CD4-positive, alpha-beta T cell (primary cell): ENCODE data around the gene CNNM3. TPM values are rescaled to one million over a fixed set of nuclear protein-coding genes. Genes with fewer than 3 reads are reported as not detected.

ENCODE experiments used
- ATAC-seq: fragments of 200-7000 bp; cut with Tn5 transposase; one replicate; pipeline ENCODE4 v1.10.0; 2022; ENCODE audit warnings: mild to moderate bottlenecking; ENCODE audit not compliant: poor library complexity
- CTCF ChIA-PET: fragments of 350-600 bp; sonication (Branson Sonifier 250); formaldehyde crosslinking; loops from one replicate; lab custom pipeline; 2021; ENCODE audit warnings: antibody characterized with exemption, inconsistent platforms; lab: Charles Lee
- POLR2A ChIA-PET: fragments of 350-600 bp; sonication (Branson Sonifier 250); formaldehyde crosslinking; loops from one replicate; lab custom pipeline; 2021; ENCODE audit warnings: antibody characterized with exemption, inconsistent platforms; lab: Charles Lee
- DNase-seq, 14 experiments: peaks; one replicate each; pipeline ENCODE4 v3.0.0-alpha.2; 2013 to 2020; ENCODE audit warnings: mixed read lengths in 2 of 14
- H3K27ac ChIP-seq, 2 donors: one replicate each; pipeline versions ENCODE4 v1.5.1 to v1.7.0; 2013; ENCODE audit warnings: low read length in 2 of 2, low read depth in 1 of 2, mild to moderate bottlenecking in 1 of 2
- H3K27me3 ChIP-seq, 2 experiments: 1 replicate in 1 of 2; 2 replicates in 1 of 2; pipeline versions ENCODE4 v1.6.1 to v1.7.0; 2013; ENCODE audit warnings: low read length in 2 of 2, control low read depth in 1 of 2, mild to moderate bottlenecking in 1 of 2, moderate library complexity in 1 of 2; ENCODE audit not compliant: insufficient read depth in 2 of 2, control insufficient read depth in 1 of 2
- H3K36me3 ChIP-seq: one replicate; pipeline ENCODE4 v1.6.1; 2013; ENCODE audit warnings: low read length, control low read depth; ENCODE audit not compliant: insufficient read depth
- H3K4me1 ChIP-seq: one replicate; pipeline ENCODE4 v1.6.1; 2013; ENCODE audit warnings: low read length, control low read depth; ENCODE audit not compliant: insufficient read depth
- H3K4me3 ChIP-seq: one replicate; pipeline ENCODE4 v1.5.1; 2013; ENCODE audit warnings: mild to moderate bottlenecking, low read length, moderate library complexity
- H3K9me3 ChIP-seq, 2 experiments: 1 replicate in 1 of 2; 2 replicates in 1 of 2; pipeline versions ENCODE4 v1.6.1 to v1.7.0; 2013; ENCODE audit warnings: low read length in 2 of 2, mild to moderate bottlenecking in 2 of 2, control low read depth in 1 of 2, moderate library complexity in 1 of 2; ENCODE audit not compliant: control insufficient read depth in 1 of 2, insufficient read depth in 1 of 2
- H3K27ac Mint-ChIP-seq: one replicate; pipeline ENCODE4 v1.8.0; 2020; ENCODE audit warnings: mixed read lengths
- H3K27me3 Mint-ChIP-seq: one replicate; pipeline ENCODE4 v1.8.0; 2021; ENCODE audit warnings: mixed read lengths
- H3K36me3 Mint-ChIP-seq: one replicate; pipeline ENCODE4 v1.8.0; 2021; ENCODE audit warnings: low read depth, mixed read lengths
- H3K4me1 Mint-ChIP-seq: one replicate; pipeline ENCODE4 v1.8.0; 2021; ENCODE audit warnings: low read depth, mixed read lengths
- H3K4me3 Mint-ChIP-seq: one replicate; pipeline ENCODE4 v1.8.0; 2020; ENCODE audit warnings: mild to moderate bottlenecking, mixed read lengths
- H3K9me3 Mint-ChIP-seq: one replicate; pipeline ENCODE4 v1.8.0; 2020; ENCODE audit warnings: mixed read lengths
- intact Hi-C, 2 experiments: fragments of 100-400 bp; cut with DNase I in 1 of 2; cut with micrococcal nuclease in 1 of 2; formaldehyde crosslinking; loops; one replicate each; pipeline versions ENCODE4 v1.15.1 to v1.9.0; 2023 to 2025; cut with DNase I, micrococcal nuclease
- total RNA-seq, 174 experiments: library from RNA in 2 of 174; stranded (reverse) in 2 of 174; gene quantifications; one replicate each; pipeline ENCODE4 v1.2.3 and lab custom pipeline; 2021 to 2026
- TF ChIP-seq, protein P1 (sequence below): fragments of 200-600 bp; IDR thresholded peaks from one replicate; pipeline ENCODE4 v1.8.0; 2022; ENCODE audit warnings: antibody characterized with exemption, mild to moderate bottlenecking

Gene CNNM3
- total RNA-seq, 2 experiments from 2014 or later: 48.7 to 53.5 TPM

DNA sequence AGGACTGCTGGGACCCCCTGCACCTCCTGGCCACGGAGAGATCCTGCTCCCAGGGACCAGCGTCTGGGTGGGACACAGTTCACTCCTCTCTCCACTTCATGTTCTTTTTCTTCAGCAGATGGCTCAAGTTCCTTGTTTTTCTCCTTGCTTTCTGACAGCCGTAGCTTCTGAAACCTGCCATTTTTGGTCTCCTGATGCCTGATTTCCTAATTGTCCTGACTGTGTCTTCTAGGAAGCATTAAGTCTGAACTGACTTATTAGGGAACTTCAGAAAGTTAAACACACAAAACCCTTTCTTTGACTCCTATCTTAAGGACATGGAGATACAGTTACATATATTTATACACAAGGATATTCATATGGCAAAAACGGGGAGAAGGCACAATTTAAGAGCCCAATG is 32.7 kb upstream of the CNNM3 start:
- POLR2A ChIA-PET: interaction anchor here (3.0 kb wide), 1 partner anchor 10 kb away, joined by 9 read pairs; no protein-coding TSS in a partner anchor
- Histone ChIP-seq H3K27ac (no peak overlapping the region), H3K9me3 (no peaks in the 10 kb centered on the region), H3K36me3 (peaks cover 2% of the 10 kb centered on the region), H3K4me1 (no peaks in the 10 kb centered on the region), H3K4me3 (no peak overlapping the region), H3K27me3 (no peaks in the 10 kb centered on the region)
- intact Hi-C loops: no loop called here
- Mint-ChIP-seq H3K36me3 (no peaks in the 10 kb centered on the region), H3K4me1 (no peaks in the 10 kb centered on the region), H3K27me3 (no peaks in the 10 kb centered on the region), H3K27ac (no peak overlapping the region), H3K9me3 (no peaks in the 10 kb centered on the region), H3K4me3 (no peak overlapping the region)
- CTCF ChIA-PET: interaction anchor here (1.6 kb wide), 1 partner anchor 9 kb away, joined by 4 read pairs; no protein-coding TSS in a partner anchor
- DNase-seq: no peak
- ATAC-seq: no peak
- TF ChIP-seq, protein P1, sequence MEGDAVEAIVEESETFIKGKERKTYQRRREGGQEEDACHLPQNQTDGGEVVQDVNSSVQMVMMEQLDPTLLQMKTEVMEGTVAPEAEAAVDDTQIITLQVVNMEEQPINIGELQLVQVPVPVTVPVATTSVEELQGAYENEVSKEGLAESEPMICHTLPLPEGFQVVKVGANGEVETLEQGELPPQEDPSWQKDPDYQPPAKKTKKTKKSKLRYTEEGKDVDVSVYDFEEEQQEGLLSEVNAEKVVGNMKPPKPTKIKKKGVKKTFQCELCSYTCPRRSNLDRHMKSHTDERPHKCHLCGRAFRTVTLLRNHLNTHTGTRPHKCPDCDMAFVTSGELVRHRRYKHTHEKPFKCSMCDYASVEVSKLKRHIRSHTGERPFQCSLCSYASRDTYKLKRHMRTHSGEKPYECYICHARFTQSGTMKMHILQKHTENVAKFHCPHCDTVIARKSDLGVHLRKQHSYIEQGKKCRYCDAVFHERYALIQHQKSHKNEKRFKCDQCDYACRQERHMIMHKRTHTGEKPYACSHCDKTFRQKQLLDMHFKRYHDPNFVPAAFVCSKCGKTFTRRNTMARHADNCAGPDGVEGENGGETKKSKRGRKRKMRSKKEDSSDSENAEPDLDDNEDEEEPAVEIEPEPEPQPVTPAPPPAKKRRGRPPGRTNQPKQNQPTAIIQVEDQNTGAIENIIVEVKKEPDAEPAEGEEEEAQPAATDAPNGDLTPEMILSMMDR: no peak

DNA sequence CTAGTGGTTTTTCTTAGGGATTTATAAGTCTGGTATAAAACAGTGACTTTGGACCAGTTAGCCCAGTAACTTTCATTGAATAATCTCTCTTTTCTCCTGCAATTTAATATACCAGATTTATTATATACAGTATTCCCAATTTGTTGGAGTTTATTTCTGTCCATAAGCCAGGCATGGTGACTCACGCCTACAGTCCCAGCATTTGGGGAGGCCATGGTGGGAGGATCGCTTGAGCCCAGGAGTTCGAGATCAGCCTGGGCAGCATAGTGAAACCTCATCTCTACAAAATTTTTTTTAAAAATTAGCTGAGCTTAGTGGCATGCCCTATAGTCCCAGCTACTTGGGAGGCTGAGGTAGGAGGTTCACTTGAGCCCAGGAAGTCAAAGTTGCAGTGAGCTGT is 28.7 kb upstream of the CNNM3 start:
- Histone ChIP-seq H3K36me3 (no peaks in the 10 kb centered on the region), H3K4me3 (no peak overlapping the region), H3K27ac (no peak overlapping the region), H3K27me3 (no peaks in the 10 kb centered on the region), H3K4me1 (no peaks in the 10 kb centered on the region), H3K9me3 (no peaks in the 10 kb centered on the region)
- no peaks in the 10 kb centered on the region for H3K36me3 Mint-ChIP-seq
- no peak overlapping the region for H3K27ac Mint-ChIP-seq
- TF ChIP-seq, protein P1: no peak
- POLR2A ChIA-PET: no interaction called here
- ATAC-seq (no peak), DNase-seq (no peak)
- no peaks in the 10 kb centered on the region for H3K27me3 Mint-ChIP-seq
- no peaks in the 10 kb centered on the region for H3K9me3 Mint-ChIP-seq
- H3K4me1 Mint-ChIP-seq: no peaks in the 10 kb centered on the region
- CTCF ChIA-PET: no interaction called here
- no peak overlapping the region for H3K4me3 Mint-ChIP-seq
- intact Hi-C loops: no loop called here

DNA sequence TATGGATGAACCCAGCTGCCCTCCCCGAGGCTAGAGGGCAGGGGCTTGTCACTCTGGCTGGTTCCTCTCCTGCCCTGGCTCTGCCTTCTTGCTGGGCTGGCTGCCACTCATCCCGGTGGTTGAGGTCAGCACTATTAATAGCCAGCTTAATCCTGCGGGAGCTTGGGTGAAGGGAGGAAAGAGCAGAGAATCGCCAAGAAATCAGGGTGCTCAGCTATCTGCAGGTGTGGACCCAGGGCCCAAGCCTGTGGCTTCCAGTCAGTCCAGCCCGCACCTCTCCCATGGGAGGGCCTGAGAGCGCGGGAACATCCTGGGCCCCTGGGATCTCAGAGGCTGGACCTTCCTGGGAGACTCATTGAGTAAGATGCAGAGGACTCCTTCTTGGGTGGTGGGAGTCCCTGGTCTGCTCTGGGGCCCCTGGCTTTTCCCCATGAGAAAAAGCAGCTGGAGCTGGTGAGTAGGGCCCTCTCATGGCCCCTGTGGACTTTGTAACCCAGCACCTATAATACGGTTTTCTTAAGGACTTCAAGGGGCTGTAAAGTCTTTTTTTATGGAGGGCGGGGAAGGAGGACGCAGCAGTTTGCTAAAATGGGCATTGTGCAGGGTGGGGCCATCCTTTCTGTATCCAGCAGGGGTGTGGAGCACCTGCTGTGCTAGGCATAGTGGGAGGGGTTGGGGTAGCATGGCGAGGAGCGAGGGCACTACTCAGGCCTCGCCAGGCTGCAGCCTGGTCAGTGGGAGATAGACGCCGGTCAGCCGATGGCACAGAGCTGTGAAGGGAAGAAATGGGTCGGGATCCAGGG is 27.4 kb upstream of the CNNM3 start:
- Histone ChIP-seq H3K27me3 (no peaks in the 10 kb centered on the region), H3K9me3 (no peaks in the 10 kb centered on the region), H3K4me1 (no peaks in the 10 kb centered on the region), H3K27ac (no peak overlapping the region), H3K4me3 (no peak overlapping the region), H3K36me3 (no peaks in the 10 kb centered on the region)
- H3K27ac Mint-ChIP-seq: no peak overlapping the region
- TF ChIP-seq, protein P1: no peak
- POLR2A ChIA-PET: no interaction called here
- intact Hi-C loops: no loop called here
- CTCF ChIA-PET: no interaction called here
- H3K4me1 Mint-ChIP-seq: no peaks in the 10 kb centered on the region
- DNase-seq (no peak), ATAC-seq (no peak)
- no peaks in the 10 kb centered on the region for H3K9me3 Mint-ChIP-seq
- no peaks in the 10 kb centered on the region for H3K36me3 Mint-ChIP-seq
- H3K27me3 Mint-ChIP-seq: no peaks in the 10 kb centered on the region
- no peak overlapping the region for H3K4me3 Mint-ChIP-seq
